Liver (tissue), 9 donors: ENCODE data around the gene SLC66A1. TPM values are rescaled to one million over a fixed set of nuclear protein-coding genes. Genes with fewer than 3 reads are reported as not detected.
"Not testable (repeated sequence)": the region's sequence is repeated elsewhere in the genome, so short reads cannot be mapped to it uniquely, and the experiment has no call there.

Experiments
- DNase-seq: peaks from one replicate; pipeline ENCODE4 v3.0.0-alpha.2; 2017; ENCODE audit warnings: low spot score
- H3K27ac ChIP-seq, 2 donors: one replicate each; pipeline ENCODE4 v1.7.0; 2013; ENCODE audit warnings: inconsistent platforms in 2 of 2, low read length in 2 of 2, control low read depth in 1 of 2, low read depth in 1 of 2, mild to moderate bottlenecking in 1 of 2
- H3K27me3 ChIP-seq, 4 donors: one replicate each; pipeline versions ENCODE4 v1.6.1 to v1.7.0; 2013; ENCODE audit warnings: low read length in 3 of 4, inconsistent platforms in 1 of 4, mild to moderate bottlenecking in 1 of 4, moderate library complexity in 1 of 4; ENCODE audit not compliant: control insufficient read depth in 4 of 4, insufficient read depth in 4 of 4
- H3K36me3 ChIP-seq, 4 donors: one replicate each; pipeline versions ENCODE4 v1.6.1 to v1.7.0; 2013; ENCODE audit warnings: low read length in 3 of 4, mild to moderate bottlenecking in 3 of 4, low read depth in 1 of 4, moderate library complexity in 1 of 4; ENCODE audit not compliant: control insufficient read depth in 4 of 4, insufficient read depth in 3 of 4
- H3K4me1 ChIP-seq, 4 donors: one replicate each; pipeline versions ENCODE4 v1.6.1 to v1.7.0; 2013; ENCODE audit warnings: low read length in 3 of 4, mild to moderate bottlenecking in 3 of 4, moderate library complexity in 1 of 4; ENCODE audit not compliant: control insufficient read depth in 4 of 4, insufficient read depth in 4 of 4
- H3K4me3 ChIP-seq, 3 donors: one replicate each; pipeline versions ENCODE4 v1.6.1 to v1.7.0; 2013; ENCODE audit warnings: low read length in 3 of 3, control low read depth in 1 of 3, low read depth in 1 of 3, mild to moderate bottlenecking in 1 of 3
- H3K9ac ChIP-seq, 2 donors: one replicate each; pipeline ENCODE4 v1.7.0; 2013; ENCODE audit warnings: low read length in 2 of 2, mild to moderate bottlenecking in 2 of 2, moderate library complexity in 2 of 2, control low read depth in 1 of 2, low read depth in 1 of 2
- H3K9me3 ChIP-seq, 4 donors: one replicate each; pipeline versions ENCODE4 v1.6.1 to v1.7.0; 2013; ENCODE audit warnings: low read length in 3 of 4; ENCODE audit not compliant: control insufficient read depth in 4 of 4
- EGR1 ChIP-seq, 2 donors: IDR thresholded peaks; 2 replicates each; pipeline ENCODE4 v1.6.1; 2016 to 2018; ENCODE audit warnings: antibody characterized with exemption in 2 of 2, low read depth in 2 of 2
- FOXA1 ChIP-seq: IDR thresholded peaks from 2 replicates; pipeline ENCODE4 v1.6.1; 2016; ENCODE audit warnings: antibody characterized with exemption
- FOXA2 ChIP-seq: IDR thresholded peaks from 2 replicates; pipeline ENCODE4 v1.6.1; 2016; ENCODE audit warnings: antibody characterized with exemption
- GABPA ChIP-seq, 2 donors: IDR thresholded peaks in 1 of 2; conservative IDR thresholded peaks in 1 of 2; 2 replicates each; pipeline ENCODE4 v1.6.1; 2016; ENCODE audit warnings: antibody characterized with exemption in 2 of 2, mild to moderate bottlenecking in 1 of 2, moderate library complexity in 1 of 2
- HNF4A ChIP-seq, 2 donors: conservative IDR thresholded peaks; 2 replicates each; pipeline ENCODE4 v1.6.1; 2016; ENCODE audit warnings: antibody characterized with exemption in 2 of 2, mild to moderate bottlenecking in 2 of 2
- HNF4G ChIP-seq: IDR thresholded peaks from 2 replicates; pipeline ENCODE4 v1.6.1; 2016; ENCODE audit warnings: antibody characterized with exemption
- JUND ChIP-seq, 2 donors: IDR thresholded peaks; 2 replicates each; pipeline ENCODE4 v1.6.1; 2016; ENCODE audit warnings: antibody characterized with exemption in 2 of 2
- NR2F2 ChIP-seq: IDR thresholded peaks from 2 replicates; pipeline ENCODE4 v1.6.1; 2016; ENCODE audit warnings: antibody characterized with exemption
- RAD21 ChIP-seq, 2 donors: IDR thresholded peaks; 2 replicates each; pipeline ENCODE4 v1.6.1; 2016; ENCODE audit warnings: antibody characterized with exemption in 2 of 2, mild to moderate bottlenecking in 2 of 2
- RXRA ChIP-seq, 2 donors: IDR thresholded peaks; 2 replicates each; pipeline ENCODE4 v1.6.1; 2017 to 2018; ENCODE audit warnings: antibody characterized with exemption in 2 of 2, mild to moderate bottlenecking in 1 of 2
- SP1 ChIP-seq: IDR thresholded peaks from 2 replicates; pipeline ENCODE4 v1.6.1; 2018; ENCODE audit warnings: antibody characterized with exemption, mild to moderate bottlenecking
- TAF1 ChIP-seq: conservative IDR thresholded peaks from 2 replicates; pipeline ENCODE4 v1.6.1; 2016; ENCODE audit warnings: antibody characterized with exemption, mild to moderate bottlenecking
- YY1 ChIP-seq: IDR thresholded peaks from 2 replicates; pipeline ENCODE4 v1.6.1; 2016; ENCODE audit warnings: antibody characterized with exemption, mild to moderate bottlenecking
- WGBS: extraction: QIAGEN DNeasy Blood & Tissue Kit; methylation state at CpG from one replicate; pipeline ENCODE4 v1.1.7; 2013; 5-methylcytosine and 5-hydroxymethylcytosine counted together
- polyA plus RNA-seq, 2 donors: library from polyadenylated mRNA; stranded (reverse) in 1 of 2; unstranded in 1 of 2; fragments of 200-250 nt in 1 of 2; fragments of >200 nt in 1 of 2; fragmentation: Nextera tagmentation in 1 of 2; extraction: Ambion mirVana in 1 of 2; gene quantifications; one replicate each; pipeline versions ENCODE4 v1.2.1 to v1.2.3, GENCODE V29; 2013 to 2015
- total RNA-seq, 2 donors: library from RNA; depleted of rRNA; stranded (reverse); fragments of >200 nt; gene quantifications; one replicate each; pipeline ENCODE4 v1.2.3, GENCODE V29; 2014
- TF ChIP-seq, protein P1 (sequence below): IDR thresholded peaks from 2 replicates; pipeline ENCODE4 v1.6.1; 2016; ENCODE audit warnings: antibody characterized with exemption
- TF ChIP-seq, protein P2 (sequence below): IDR thresholded peaks from 2 replicates; pipeline ENCODE4 v1.6.1; 2016; ENCODE audit warnings: antibody characterized with exemption
- TF ChIP-seq, protein P3 (sequence below): IDR thresholded peaks from 2 replicates; pipeline ENCODE4 v1.6.1; 2016; ENCODE audit warnings: antibody characterized with exemption
- TF ChIP-seq, protein P4 (sequence below): IDR thresholded peaks from 2 replicates; pipeline ENCODE4 v1.6.1; 2016; ENCODE audit warnings: antibody characterized with exemption, mild to moderate bottlenecking
- TF ChIP-seq, protein P5 (sequence below): fragments of 150-350 bp; IDR thresholded peaks from 2 replicates; pipeline ENCODE4 v1.5.1; 2017; ENCODE audit warnings: improper control_type of control experiment, low read depth, low read length; ENCODE audit not compliant: missing input control
- donor health status: healthy.
- donor health status: healthy.
- donor health status: healthy.
- donor health status: healthy.
- donor health status: healthy.

The SLC66A1 gene
- total and polyA plus RNA-seq, 4 donors: 6.8 to 16.0 (median 14.0) TPM

DNA sequence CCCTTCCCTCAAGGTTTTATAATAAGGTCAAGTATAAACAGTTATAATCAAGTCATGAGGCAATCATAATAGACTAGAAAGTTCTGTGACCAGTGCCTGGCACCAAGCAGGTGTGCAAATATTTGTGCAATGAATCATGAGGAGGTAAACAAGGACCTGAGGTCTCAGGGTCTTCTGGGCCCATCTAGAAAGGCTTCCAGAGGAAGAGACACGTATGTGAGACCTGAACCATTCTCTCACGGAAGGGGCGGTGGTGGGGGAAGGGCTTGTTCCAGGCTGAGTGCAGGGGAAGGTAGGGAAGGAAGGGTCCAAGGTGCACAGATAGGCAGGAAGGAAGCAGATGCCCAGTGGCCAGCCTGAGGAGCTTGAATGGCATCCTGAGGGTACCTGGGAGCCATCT is 26.8 kb upstream of the SLC66A1 start:
- Histone ChIP-seq H3K27ac (peak overlapping the region; percentile 65 to 94), H3K36me3 (peaks cover 0 to 21% (median 12%) of the 10 kb centered on the region in 4 donors), H3K4me1 (peaks cover 6 to 34% (median 22%) of the 10 kb centered on the region in 4 donors)
- WGBS: 50% methylated on average over 3 of the region's 3 CpGs
- not testable (repeated sequence) for H3K9me3 ChIP-seq, H3K4me3 ChIP-seq, H3K27me3 ChIP-seq, DNase-seq, H3K9ac ChIP-seq
- peak in 1 of 2 donors; percentile 37 for TF ChIP-seq RXRA (IDR thresholded peaks at IDR 0.05)
- TF ChIP-seq HNF4A (conservative IDR thresholded peaks at IDR 0.05): peak in 1 of 2 donors; percentile 33
- TF ChIP-seq YY1: peak; percentile 12
- TF ChIP-seq JUND (IDR thresholded peaks at IDR 0.05): peak in 1 of 2 donors; percentile 75
- peak; percentile 38 for TF ChIP-seq FOXA2

DNA sequence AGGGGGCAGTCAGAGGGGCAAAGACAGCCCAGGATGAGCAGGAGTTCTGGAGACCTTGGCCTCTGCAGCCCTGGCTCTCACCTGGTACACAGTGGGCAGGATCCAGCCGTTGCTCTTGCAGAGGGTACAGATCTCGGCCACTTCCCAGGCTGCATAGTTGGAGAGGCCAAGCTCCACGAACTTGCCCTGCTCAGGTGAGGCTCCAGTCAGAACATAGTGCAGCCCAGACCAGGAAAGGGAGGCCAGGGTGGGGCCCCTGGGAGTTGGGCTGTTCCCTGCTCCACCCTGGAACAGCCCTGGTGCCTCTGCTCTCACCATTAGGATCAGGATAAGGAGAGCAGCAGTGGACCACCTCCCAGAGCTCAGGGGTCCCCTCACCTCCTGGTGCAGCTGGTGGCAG is 26.3 kb upstream of the SLC66A1 start:
- peak in 1 of 2 donors; percentile 35 for TF ChIP-seq HNF4A (conservative IDR thresholded peaks at IDR 0.05)
- H3K27ac ChIP-seq: peak overlapping the region; percentile 60 to 94
- 22% methylated on average over 3 of the region's 3 CpGs for WGBS
- not testable (repeated sequence) for H3K4me3 ChIP-seq, H3K9me3 ChIP-seq, H3K27me3 ChIP-seq, DNase-seq
- peak overlapping the region in 1 of 2 donors; percentile 6 for H3K9ac ChIP-seq
- peaks cover 6 to 34% (median 22%) of the 10 kb centered on the region in 4 donors for H3K4me1 ChIP-seq
- peaks cover 0 to 21% (median 12%) of the 10 kb centered on the region in 4 donors for H3K36me3 ChIP-seq

DNA sequence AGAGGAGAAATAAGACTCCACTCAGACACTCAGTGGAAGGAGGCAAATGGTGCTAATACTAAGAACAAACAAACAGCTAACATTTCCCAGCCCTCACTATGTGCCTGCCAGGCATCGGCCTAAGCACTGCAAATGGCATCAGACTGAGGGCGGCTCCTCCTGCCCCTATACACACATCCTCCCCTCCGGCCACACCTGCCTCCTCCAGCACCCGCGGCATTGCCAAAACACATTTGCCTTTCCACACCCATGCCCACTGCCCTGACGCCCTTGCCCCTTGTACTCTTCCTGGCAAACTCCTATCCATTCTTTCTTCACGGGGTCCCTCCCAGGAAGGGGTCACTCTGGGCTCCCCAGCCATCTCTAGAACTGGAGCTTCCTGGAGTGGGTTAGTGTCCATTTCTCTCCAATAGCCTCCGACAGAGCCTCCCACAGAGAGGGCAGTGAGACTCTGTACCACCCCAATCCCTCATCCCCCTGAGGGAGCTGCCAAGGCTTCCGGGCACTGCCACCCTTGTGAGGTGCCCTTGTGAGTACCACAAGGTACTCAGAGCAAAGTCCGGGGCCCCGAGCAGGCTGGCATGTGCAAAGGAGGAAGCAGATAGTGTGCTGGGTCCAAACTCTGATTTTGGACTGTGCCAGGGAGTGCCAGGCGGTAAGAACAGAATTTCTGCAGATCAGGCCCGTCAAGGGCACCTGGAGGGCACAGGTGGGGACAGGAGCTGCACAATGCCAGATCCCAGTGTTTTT is 24.5 kb upstream of the SLC66A1 start:
- H3K9ac ChIP-seq: peak overlapping the region; percentile 60 to 89
- TF ChIP-seq, protein P1, sequence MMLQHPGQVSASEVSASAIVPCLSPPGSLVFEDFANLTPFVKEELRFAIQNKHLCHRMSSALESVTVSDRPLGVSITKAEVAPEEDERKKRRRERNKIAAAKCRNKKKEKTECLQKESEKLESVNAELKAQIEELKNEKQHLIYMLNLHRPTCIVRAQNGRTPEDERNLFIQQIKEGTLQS: no peak
- TF ChIP-seq YY1 (peak; percentile 13), NR2F2 (no peak), HNF4G (peak; percentile 86), FOXA1 (no peak), EGR1 (IDR thresholded peaks at IDR 0.05; ENCODE audit: low read depth in 2 of 2) (peak in 1 of 2 donors; percentile 38), FOXA2 (no peak), HNF4A (conservative IDR thresholded peaks at IDR 0.05) (peak; percentile 96 to 97), GABPA (IDR thresholded peaks at IDR 0.05 in 1 of 2, conservative IDR thresholded peaks at IDR 0.05 in 1 of 2) (no peak), RXRA (IDR thresholded peaks at IDR 0.05) (peak; percentile 47 to 79), SP1 (peak; percentile 42), JUND (IDR thresholded peaks at IDR 0.05) (peak in 1 of 2 donors; percentile 14), TAF1 (no peak), RAD21 (IDR thresholded peaks at IDR 0.05) (peak in 1 of 2 donors; percentile 9)
- TF ChIP-seq, protein P2, sequence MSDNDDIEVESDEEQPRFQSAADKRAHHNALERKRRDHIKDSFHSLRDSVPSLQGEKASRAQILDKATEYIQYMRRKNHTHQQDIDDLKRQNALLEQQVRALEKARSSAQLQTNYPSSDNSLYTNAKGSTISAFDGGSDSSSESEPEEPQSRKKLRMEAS: peak; percentile 55
- TF ChIP-seq, protein P3, sequence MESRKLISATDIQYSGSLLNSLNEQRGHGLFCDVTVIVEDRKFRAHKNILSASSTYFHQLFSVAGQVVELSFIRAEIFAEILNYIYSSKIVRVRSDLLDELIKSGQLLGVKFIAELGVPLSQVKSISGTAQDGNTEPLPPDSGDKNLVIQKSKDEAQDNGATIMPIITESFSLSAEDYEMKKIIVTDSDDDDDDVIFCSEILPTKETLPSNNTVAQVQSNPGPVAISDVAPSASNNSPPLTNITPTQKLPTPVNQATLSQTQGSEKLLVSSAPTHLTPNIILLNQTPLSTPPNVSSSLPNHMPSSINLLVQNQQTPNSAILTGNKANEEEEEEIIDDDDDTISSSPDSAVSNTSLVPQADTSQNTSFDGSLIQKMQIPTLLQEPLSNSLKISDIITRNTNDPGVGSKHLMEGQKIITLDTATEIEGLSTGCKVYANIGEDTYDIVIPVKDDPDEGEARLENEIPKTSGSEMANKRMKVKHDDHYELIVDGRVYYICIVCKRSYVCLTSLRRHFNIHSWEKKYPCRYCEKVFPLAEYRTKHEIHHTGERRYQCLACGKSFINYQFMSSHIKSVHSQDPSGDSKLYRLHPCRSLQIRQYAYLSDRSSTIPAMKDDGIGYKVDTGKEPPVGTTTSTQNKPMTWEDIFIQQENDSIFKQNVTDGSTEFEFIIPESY: peak; percentile 44
- TF ChIP-seq, protein P4, sequence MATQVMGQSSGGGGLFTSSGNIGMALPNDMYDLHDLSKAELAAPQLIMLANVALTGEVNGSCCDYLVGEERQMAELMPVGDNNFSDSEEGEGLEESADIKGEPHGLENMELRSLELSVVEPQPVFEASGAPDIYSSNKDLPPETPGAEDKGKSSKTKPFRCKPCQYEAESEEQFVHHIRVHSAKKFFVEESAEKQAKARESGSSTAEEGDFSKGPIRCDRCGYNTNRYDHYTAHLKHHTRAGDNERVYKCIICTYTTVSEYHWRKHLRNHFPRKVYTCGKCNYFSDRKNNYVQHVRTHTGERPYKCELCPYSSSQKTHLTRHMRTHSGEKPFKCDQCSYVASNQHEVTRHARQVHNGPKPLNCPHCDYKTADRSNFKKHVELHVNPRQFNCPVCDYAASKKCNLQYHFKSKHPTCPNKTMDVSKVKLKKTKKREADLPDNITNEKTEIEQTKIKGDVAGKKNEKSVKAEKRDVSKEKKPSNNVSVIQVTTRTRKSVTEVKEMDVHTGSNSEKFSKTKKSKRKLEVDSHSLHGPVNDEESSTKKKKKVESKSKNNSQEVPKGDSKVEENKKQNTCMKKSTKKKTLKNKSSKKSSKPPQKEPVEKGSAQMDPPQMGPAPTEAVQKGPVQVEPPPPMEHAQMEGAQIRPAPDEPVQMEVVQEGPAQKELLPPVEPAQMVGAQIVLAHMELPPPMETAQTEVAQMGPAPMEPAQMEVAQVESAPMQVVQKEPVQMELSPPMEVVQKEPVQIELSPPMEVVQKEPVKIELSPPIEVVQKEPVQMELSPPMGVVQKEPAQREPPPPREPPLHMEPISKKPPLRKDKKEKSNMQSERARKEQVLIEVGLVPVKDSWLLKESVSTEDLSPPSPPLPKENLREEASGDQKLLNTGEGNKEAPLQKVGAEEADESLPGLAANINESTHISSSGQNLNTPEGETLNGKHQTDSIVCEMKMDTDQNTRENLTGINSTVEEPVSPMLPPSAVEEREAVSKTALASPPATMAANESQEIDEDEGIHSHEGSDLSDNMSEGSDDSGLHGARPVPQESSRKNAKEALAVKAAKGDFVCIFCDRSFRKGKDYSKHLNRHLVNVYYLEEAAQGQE: peak; percentile 43
- TF ChIP-seq, protein P5, sequence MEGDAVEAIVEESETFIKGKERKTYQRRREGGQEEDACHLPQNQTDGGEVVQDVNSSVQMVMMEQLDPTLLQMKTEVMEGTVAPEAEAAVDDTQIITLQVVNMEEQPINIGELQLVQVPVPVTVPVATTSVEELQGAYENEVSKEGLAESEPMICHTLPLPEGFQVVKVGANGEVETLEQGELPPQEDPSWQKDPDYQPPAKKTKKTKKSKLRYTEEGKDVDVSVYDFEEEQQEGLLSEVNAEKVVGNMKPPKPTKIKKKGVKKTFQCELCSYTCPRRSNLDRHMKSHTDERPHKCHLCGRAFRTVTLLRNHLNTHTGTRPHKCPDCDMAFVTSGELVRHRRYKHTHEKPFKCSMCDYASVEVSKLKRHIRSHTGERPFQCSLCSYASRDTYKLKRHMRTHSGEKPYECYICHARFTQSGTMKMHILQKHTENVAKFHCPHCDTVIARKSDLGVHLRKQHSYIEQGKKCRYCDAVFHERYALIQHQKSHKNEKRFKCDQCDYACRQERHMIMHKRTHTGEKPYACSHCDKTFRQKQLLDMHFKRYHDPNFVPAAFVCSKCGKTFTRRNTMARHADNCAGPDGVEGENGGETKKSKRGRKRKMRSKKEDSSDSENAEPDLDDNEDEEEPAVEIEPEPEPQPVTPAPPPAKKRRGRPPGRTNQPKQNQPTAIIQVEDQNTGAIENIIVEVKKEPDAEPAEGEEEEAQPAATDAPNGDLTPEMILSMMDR: no peak
- peaks cover 0 to 12% (median 6%) of the 10 kb centered on the region in 4 donors for H3K36me3 ChIP-seq
- no peak for DNase-seq
- no peaks in the 10 kb centered on the region for H3K27me3 ChIP-seq
- peak overlapping the region; percentile 57 to 94 for H3K27ac ChIP-seq
- H3K9me3 ChIP-seq: no peaks in the 10 kb centered on the region
- peaks cover 6 to 34% (median 22%) of the 10 kb centered on the region in 4 donors for H3K4me1 ChIP-seq
- WGBS: 39% methylated on average over 13 of the region's 13 CpGs
- peak overlapping the region; percentile 68 to 90 (median 71) for H3K4me3 ChIP-seq
